ENCODE measurements around the gene OR4C13.
"Not testable (repeated sequence)": the region's sequence is repeated elsewhere in the genome, so short reads cannot be mapped to it uniquely, and the experiment has no call there.

GRCh38 chr11:49982435-49982834, 30.2 kb downstream of the OR4C13 start, which contains the start of gene OR4C12:
- not testable (repeated sequence) for TF ChIP-seq CTCF (IDR thresholded peaks at IDR 0.05); ZFX (IDR thresholded peaks at IDR 0.05; ENCODE audit: borderline replicate concordance)

Measured in 22Rv1 (cell line).